Stimulated activated effector memory CD8-positive, alpha-beta T cell treated with anti-CD3 and anti-CD28 coated beads, Interleukin-12 subunit alpha, Interleukin-12 subunit beta, amount 100 ng/mL, for 72 hours (primary cell): Measurements from ENCODE around the gene MON1A.
"Not testable (repeated sequence)": the region's sequence is repeated elsewhere in the genome, so short reads cannot be mapped to it uniquely, and the experiment has no call there.

Source experiments
- ATAC-seq: fragments of 150-1000 bp; cut with Tn5 transposase; 2 replicates; pipeline ENCODE4 v1.10.0; 2021
- DNase-seq, 2 donors: peaks; one replicate each; pipeline ENCODE4 v3.0.0; 2021 to 2022; ENCODE audit warnings: low spot score in 2 of 2
- H3K27ac Mint-ChIP-seq: one replicate; pipeline ENCODE4 v1.8.0; 2022; ENCODE audit warnings: mild to moderate bottlenecking, mixed read lengths
- H3K36me3 Mint-ChIP-seq: one replicate; pipeline ENCODE4 v1.8.0; 2022; ENCODE audit warnings: mild to moderate bottlenecking, mixed read lengths
- H3K4me1 Mint-ChIP-seq: one replicate; pipeline ENCODE4 v1.8.0; 2022; ENCODE audit warnings: mixed read lengths
- H3K4me3 Mint-ChIP-seq: one replicate; pipeline ENCODE4 v1.8.0; 2022; ENCODE audit warnings: mild to moderate bottlenecking, mixed read lengths
- H3K9me3 Mint-ChIP-seq: one replicate; pipeline ENCODE4 v1.8.0; 2022; ENCODE audit warnings: mixed read lengths

Gene MON1A, protein sequence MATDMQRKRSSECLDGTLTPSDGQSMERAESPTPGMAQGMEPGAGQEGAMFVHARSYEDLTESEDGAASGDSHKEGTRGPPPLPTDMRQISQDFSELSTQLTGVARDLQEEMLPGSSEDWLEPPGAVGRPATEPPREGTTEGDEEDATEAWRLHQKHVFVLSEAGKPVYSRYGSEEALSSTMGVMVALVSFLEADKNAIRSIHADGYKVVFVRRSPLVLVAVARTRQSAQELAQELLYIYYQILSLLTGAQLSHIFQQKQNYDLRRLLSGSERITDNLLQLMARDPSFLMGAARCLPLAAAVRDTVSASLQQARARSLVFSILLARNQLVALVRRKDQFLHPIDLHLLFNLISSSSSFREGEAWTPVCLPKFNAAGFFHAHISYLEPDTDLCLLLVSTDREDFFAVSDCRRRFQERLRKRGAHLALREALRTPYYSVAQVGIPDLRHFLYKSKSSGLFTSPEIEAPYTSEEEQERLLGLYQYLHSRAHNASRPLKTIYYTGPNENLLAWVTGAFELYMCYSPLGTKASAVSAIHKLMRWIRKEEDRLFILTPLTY

DNA sequence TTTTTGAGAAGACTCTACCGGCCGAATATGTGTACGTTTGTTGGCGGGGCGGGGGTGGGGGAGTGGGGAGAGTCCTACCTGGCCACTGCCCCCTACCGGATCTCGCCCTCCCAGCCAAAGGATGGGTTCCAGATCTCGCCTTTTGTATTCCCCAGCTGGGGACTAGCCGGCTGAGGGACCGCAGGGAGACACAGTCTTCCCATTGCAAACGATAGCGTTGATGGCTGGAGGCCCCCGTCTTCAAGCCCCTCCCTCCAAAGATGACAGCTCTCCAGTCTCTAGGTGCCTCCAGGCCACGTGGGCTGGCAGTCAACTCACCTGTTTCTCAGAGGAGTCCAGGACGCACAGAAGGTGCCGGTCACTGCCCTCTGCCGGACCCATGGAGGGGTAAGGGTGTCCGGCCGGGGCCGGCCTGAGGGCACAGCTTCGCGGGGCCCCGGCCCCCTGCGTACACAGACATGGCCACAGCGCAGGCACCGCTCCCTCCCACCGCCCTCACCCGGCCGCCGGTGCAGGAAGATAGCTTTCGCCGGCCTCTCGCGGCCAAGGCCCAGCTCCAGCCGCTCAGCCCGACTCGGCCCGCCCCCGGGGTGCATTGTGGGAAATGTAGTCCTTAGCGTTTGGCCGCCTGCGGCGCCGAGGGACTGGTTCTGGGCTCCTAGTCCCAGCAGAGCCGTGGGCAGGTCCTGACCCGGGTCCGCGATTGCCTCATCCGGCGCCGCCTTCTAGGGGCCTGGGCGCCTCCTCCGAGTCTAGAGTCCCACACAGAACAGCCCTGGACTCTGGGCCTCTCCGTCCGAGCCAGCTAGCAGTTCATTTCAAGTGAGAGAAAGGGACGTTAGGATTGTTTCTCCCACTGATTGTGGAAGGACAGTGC lies at the start of gene MON1A:
Gene MON1A, minus strand, starts transcription at position 521 of the 877 bp plus-strand sequence. CDS start 16,465 bp downstream, outside the sequence.
- no peaks in the 10 kb centered on the region for H3K9me3 Mint-ChIP-seq
- H3K27ac Mint-ChIP-seq, result peak within 1 kb of the TSS; percentile 90
- peaks cover 29% of the 10 kb centered on the region for H3K4me1 Mint-ChIP-seq
- H3K36me3 Mint-ChIP-seq, result no peaks in the 10 kb centered on the region
- ATAC-seq (peak; percentile 98), DNase-seq (peak; percentile 90 to 96)
- H3K4me3 Mint-ChIP-seq, result peak within 1 kb of the TSS; percentile 83

DNA sequence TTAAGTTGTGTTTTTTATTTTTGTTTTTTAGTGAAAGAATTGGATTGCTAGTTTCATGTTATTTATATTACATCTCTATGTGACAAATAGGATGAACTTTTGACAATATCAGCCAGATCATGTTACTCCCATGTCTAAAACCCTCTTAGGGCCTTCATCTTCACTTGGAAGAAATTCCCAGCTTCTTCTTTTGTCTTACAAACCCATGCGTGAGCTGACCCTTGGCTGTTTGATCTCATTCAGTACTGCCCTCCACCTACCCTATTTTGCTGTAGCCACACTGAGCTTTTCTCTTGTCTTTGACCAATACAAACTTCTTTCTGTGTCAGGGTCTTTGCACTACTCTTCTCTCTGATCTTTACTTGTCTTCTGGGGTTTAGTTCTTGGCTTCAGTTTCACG lies 47.3 kb upstream of the MON1A start:
- Mint-ChIP-seq H3K36me3 (peaks cover 67% of the 10 kb centered on the region), H3K9me3 (no peaks in the 10 kb centered on the region), H3K4me1 (no peaks in the 10 kb centered on the region), H3K4me3 (no peak overlapping the region), H3K27ac (no peak overlapping the region)
- no peak for ATAC-seq
- no peak for DNase-seq

DNA sequence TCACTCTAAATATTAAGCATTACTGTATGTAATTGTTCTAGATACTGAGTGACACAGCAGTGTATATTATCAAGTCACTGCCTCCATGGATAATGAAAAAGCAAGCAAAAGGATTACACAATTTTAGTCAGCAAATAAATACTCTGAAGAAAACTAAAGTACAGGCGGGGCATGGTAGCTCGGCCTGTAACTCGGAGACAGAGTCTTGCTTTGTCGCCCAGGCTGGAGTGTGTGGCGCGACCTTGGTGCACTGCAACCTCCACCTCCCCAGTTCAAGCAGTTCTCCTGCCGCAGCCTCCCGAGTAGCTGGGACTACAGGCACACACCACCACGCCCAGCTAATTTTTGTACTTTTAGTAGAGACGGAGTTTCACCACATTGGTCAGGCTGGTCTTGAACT lies 43.0 kb upstream of the MON1A start:
- no peak for ATAC-seq
- peaks cover 8% of the 10 kb centered on the region for H3K4me1 Mint-ChIP-seq
- no peak overlapping the region for H3K4me3 Mint-ChIP-seq
- no peak overlapping the region for H3K27ac Mint-ChIP-seq
- H3K9me3 Mint-ChIP-seq, result no peaks in the 10 kb centered on the region
- H3K36me3 Mint-ChIP-seq, result peaks cover 82% of the 10 kb centered on the region
- no peak for DNase-seq

DNA sequence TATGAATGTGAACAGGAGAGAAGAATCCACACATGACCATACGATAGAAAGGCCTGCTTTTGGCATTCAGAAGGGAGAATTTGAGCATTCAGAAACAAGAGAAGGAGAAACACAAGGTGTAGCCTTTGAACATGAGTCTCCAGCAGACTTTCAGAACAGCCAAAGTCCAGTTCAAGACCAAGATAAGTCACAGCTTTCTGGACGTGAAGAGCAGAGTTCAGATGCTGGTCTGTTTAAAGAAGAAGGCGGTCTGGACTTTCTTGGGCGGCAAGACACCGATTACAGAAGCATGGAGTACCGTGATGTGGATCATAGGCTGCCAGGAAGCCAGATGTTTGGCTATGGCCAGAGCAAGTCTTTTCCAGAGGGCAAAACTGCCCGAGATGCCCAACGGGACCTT lies 38.7 kb upstream of the MON1A start:
- ATAC-seq, result no peak
- Mint-ChIP-seq H3K27ac (no peak overlapping the region), H3K36me3 (peaks cover 90% of the 10 kb centered on the region), H3K9me3 (no peaks in the 10 kb centered on the region), H3K4me1 (peaks cover 17% of the 10 kb centered on the region), H3K4me3 (no peak overlapping the region)
- no peak for DNase-seq

DNA sequence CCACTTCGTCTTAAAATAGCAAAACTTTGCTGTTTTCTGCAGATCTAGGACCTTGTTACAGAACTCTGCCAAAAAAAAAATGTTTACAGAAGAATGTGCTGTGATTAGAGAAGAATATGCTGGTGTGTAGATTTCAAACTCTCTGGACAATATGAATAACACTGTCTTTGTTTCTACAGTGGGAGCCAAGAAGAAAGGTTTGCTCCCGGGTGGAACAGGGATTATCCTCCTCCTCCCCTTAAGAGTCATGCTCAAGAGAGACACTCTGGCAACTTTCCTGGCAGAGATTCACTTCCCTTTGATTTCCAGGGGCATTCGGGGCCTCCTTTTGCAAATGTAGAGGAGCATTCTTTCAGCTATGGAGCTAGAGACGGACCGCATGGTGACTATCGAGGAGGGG lies 37.7 kb upstream of the MON1A start:
- peak overlapping the region; percentile 18 for H3K27ac Mint-ChIP-seq
- H3K9me3 Mint-ChIP-seq, result no peaks in the 10 kb centered on the region
- H3K36me3 Mint-ChIP-seq, result peaks cover 90% of the 10 kb centered on the region
- H3K4me3 Mint-ChIP-seq, result no peak overlapping the region
- no peak for DNase-seq
- peaks cover 17% of the 10 kb centered on the region for H3K4me1 Mint-ChIP-seq
- no peak for ATAC-seq

DNA sequence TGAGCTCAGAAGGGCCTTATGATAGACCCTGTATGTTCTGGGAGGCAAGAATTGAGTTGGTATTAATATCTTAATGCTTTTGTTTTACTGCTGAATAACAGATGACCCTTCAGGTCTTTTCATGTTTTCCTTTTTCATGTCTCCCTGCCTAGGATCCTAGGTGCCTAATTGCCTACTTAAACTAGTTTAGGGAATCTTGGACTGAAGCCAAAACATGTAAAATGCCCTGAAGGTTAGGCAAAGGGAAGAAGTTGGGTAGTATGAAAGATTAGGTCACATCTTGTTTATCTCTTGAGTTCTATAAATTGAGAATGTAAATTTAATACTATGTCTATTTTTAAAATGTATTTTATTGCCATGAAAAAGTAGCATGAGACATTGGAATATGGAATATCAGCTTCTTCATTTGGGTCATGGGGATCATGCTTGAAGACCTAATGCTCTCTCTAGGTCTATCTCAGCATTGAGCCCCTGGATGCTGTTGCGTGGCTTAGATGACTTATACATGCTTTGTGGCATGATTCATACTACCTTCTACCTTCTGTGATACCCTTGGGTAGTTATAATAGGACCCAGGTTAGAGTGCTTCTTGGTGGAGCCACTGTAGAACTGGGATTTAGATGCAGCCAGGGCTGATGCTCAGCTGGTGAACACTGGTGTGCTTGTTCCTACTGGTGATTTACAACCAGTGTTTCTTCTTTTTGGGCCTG lies 36.8 kb upstream of the MON1A start:
- DNase-seq, result no peak
- H3K36me3 Mint-ChIP-seq, result peaks cover 89% of the 10 kb centered on the region
- ATAC-seq, result peak; percentile 50
- H3K9me3 Mint-ChIP-seq, result no peaks in the 10 kb centered on the region
- peaks cover 17% of the 10 kb centered on the region for H3K4me1 Mint-ChIP-seq
- H3K27ac Mint-ChIP-seq, result no peak overlapping the region
- no peak overlapping the region for H3K4me3 Mint-ChIP-seq

DNA sequence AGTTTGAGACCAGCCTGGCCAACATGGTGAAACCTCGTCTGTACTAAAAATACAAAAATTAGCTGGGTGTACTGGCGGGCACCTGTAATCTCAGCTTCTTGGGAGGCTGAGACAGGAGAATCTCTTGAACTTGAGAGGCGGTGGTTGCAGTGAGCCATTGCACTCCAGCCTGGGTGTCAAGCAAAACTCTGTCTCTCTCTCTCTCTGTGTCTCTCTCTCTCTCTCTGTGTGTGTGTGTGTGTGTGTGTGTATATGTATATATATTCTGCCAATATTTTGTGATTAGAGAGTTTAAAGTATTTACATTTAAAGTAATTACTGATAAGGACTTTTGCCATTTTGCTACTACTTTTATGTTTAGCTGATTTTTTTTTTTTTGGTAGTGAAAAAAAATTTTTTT lies 26.0 kb upstream of the MON1A start:
- no peaks in the 10 kb centered on the region for H3K9me3 Mint-ChIP-seq
- H3K4me1 Mint-ChIP-seq, result peaks cover 16% of the 10 kb centered on the region
- H3K4me3 Mint-ChIP-seq, result no peak overlapping the region
- H3K36me3 Mint-ChIP-seq, result peaks cover 31% of the 10 kb centered on the region
- ATAC-seq, result no peak
- DNase-seq, result no peak
- no peak overlapping the region for H3K27ac Mint-ChIP-seq

DNA sequence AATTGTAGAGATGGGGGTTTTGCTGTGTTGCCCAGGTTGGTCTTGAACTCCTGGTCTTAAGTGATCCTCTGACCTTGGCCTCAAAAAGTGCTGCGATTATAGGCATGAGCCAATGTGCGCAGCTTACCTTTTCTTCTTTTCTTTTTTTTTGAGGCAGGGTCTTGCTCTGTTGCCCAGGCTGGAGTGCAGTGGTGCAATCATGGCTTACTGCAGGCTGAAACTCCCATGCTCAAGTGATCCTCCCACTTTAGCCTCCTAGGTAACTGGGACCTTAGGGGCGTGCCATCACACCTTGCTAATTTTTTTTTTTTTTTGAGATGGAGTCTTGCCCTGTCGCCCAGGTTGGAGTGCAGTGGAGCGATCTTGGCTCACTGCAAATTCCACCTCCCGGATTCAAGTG lies 23.3 kb upstream of the MON1A start:
- Mint-ChIP-seq H3K4me1 (peaks cover 15% of the 10 kb centered on the region), H3K9me3 (no peaks in the 10 kb centered on the region), H3K4me3 (no peak overlapping the region), H3K36me3 (peaks cover 25% of the 10 kb centered on the region), H3K27ac (no peak overlapping the region)
- ATAC-seq (no peak), DNase-seq (no peak)

DNA sequence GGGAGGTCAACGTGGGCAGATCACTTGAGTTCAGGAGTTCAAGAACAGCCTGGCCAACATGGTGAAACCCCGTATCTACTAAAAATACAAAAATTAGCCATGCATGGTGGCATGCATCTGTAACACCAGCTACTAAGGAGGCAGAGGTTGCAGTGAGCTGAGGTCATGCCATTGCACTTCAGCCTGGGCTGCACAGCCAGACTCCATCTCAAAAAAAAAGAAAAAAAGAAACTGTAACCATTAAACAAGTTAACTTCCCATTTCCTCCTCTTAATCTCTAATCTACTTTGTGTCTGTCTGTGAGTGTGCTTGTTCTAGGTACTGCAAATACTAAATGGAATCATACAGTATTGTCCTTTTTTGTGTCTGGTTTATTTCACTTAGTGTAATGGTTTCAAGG lies 13.0 kb upstream of the MON1A start:
- H3K4me1 Mint-ChIP-seq, result peaks cover 35% of the 10 kb centered on the region
- ATAC-seq, result no peak
- H3K36me3 Mint-ChIP-seq, result peaks cover 67% of the 10 kb centered on the region
- H3K9me3 Mint-ChIP-seq, result no peaks in the 10 kb centered on the region
- H3K4me3 Mint-ChIP-seq, result no peak overlapping the region
- peak overlapping the region; percentile 30 for H3K27ac Mint-ChIP-seq
- no peak for DNase-seq

DNA sequence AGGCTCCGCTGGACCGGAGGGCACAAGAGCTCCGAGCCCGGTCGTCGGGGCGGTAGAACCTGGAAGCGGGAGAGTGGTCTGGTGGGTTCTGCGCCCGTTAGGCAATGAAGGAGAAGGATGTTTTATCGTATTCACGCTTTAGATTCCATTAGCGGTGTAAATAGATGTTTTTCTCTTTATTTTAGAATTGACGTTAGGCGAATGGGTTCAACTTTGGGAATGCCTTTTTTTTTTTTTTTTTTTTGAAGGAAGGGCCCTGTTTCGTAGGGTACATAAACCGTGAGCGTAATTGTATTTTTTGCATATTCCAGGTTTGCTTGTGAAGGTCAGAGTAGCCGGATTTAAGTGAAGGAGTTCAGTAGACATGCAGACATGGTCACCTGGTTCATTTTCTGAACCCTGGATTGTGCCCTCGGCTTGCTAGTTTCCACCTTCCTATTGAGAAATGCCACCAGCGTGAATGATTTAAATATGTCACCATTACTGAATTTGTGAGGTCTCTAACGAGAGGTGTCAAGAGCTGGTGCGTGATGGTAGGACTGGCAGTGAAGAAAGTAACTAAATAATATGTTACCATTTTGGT lies 11.1 kb upstream of the MON1A start:
- peaks cover 53% of the 10 kb centered on the region for H3K36me3 Mint-ChIP-seq
- H3K4me3 Mint-ChIP-seq, result peak overlapping the region; percentile 96
- no peak for DNase-seq
- peak overlapping the region; percentile 98 for H3K27ac Mint-ChIP-seq
- no peak for ATAC-seq
- H3K9me3 Mint-ChIP-seq, result no peaks in the 10 kb centered on the region
- peaks cover 35% of the 10 kb centered on the region for H3K4me1 Mint-ChIP-seq

DNA sequence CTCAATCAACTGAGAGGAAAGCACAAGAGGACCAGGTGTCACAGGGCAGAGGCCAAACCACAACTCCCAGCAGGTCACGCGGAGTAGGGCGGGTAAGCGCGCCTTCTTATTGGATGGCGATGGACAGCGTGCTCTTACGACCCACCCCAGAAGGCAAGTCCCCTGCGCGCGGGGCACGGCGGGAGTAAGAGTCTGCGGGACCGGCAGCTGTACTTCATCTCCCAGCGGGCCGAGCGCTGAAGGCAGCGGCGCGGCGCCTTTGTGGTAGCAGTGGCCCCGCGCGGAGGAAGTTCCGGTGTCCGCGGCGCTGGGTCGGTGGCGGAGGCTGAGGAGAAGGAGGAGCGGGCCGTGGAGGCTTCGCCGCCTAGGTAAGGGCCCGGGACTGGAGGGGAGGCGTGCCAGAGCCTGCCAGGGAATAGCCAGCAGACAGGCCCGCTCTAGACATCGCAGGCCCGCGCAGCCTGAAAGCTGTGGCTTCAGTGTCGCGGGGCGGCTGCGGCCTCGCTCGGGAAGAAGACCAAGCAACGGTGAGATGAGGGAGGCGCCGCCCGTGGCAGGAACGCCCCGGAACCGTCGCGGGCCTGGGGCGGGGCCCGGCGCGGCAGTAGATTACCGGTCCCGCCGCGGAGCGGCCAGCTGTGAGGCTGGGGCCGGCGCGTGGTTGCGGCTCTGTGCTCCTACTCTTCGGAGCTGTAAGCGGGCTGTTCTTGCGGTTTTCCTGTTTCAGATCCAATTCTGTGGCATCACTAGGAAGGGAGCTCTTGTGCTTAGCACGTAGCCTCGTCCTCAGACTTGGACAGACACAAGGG lies 10.5 kb upstream of the MON1A start, which contains the start of gene RBM6:
Gene RBM6, plus strand, starts transcription at position 293 of the 809 bp plus-strand sequence. CDS start 22,492 bp downstream, outside the sequence.
- Mint-ChIP-seq H3K4me1 (peaks cover 35% of the 10 kb centered on the region), H3K27ac (peak within 1 kb of the TSS; percentile 98), H3K9me3 (no peaks in the 10 kb centered on the region), H3K36me3 (peaks cover 46% of the 10 kb centered on the region), H3K4me3 (peak within 1 kb of the TSS; percentile 96)
- DNase-seq (peak; percentile 85 to 96), ATAC-seq (peak; percentile 98)

DNA sequence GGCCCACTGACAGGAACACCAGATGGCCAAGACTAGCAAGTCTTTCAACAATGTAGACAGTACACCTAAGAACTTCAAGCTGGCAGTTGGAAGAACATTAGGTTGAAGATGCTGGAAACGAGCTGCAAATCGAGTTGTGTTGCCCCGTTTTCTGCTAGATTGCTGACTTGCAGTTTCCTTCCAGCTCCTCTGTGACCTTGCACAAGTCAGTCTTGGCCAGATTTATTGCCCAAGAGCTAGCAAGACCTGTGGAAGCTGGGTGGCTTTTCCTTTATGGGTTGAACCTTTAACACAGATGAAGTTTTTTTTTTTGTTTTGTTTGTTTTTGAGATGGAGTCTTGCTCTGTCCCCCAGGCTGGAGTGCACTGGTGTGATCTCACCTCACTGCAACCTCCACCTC lies 7.5 kb upstream of the MON1A start:
- Mint-ChIP-seq H3K4me3 (no peak overlapping the region), H3K4me1 (peaks cover 20% of the 10 kb centered on the region), H3K9me3 (no peaks in the 10 kb centered on the region), H3K36me3 (peaks cover 17% of the 10 kb centered on the region), H3K27ac (no peak overlapping the region)
- ATAC-seq, result no peak
- no peak for DNase-seq

DNA sequence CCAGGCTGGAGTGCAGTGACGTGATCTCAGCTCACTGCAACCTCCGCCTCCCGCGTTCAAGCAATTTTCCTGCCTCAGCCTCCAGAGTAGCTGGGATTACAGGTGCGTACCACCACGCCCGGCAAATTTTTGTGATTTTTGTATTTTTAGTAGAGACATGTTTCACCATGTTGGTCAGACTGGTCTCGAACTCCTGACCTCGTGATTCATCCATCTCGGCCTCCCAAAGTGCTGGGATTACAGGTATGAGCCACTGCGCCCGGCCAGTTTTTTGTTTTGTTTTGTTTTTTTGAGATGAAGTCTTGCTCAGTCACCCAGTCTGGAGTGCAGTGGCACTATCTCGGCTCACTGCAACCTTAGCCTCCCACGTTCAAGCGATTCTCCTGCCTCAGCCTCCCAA lies 2.7 kb upstream of the MON1A start:
- not testable (repeated sequence) for H3K4me3 Mint-ChIP-seq, ATAC-seq

DNA sequence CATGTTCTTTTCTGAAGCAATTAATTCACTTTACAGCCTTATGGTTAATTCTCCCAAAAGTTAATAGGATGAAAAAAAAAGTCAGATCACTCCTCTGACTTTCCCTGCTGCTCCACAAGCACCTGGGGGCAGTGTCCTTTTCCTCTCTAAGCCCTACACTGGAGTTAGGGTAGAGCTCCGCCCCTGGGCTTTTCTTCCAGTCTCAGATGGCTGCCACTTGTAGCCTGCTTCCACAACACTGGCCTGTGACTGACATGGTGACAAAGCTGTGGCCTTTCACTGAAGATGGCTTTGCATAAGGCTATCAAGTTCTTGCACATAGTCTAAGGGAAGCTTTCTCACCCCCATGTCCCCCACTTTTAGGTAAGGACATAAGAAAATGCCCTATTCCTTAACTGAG lies 1.3 kb upstream of the MON1A start:
- Mint-ChIP-seq H3K4me1 (peaks cover 25% of the 10 kb centered on the region), H3K27ac (peak overlapping the region; percentile 90), H3K9me3 (no peaks in the 10 kb centered on the region), H3K4me3 (no peak overlapping the region), H3K36me3 (no peaks in the 10 kb centered on the region)
- no peak for DNase-seq
- no peak for ATAC-seq

More for the DNA sequence above, 2.7 kb upstream of the MON1A start:
- H3K9me3 Mint-ChIP-seq, H3K36me3 Mint-ChIP-seq, H3K27ac Mint-ChIP-seq, DNase-seq: not testable (repeated sequence)
- H3K4me1 Mint-ChIP-seq, result peaks cover 20% of the 10 kb centered on the region
